DOHH2 (cell line): ENCODE measurements around the gene DYNLT5.

ENCODE experiments used
- EZH2phosphoT487 ChIP-seq: fragments of 200-600 bp; sonication (generic); IDR thresholded peaks from 2 replicates; pipeline ENCODE4 v1.6.1; 2017; ENCODE audit warnings: borderline replicate concordance, mild to moderate bottlenecking, antibody characterized with exemption, low read length, moderate library complexity, mixed read lengths
- TF ChIP-seq, protein P1 (sequence below): fragments of 200-600 bp; sonication (generic); IDR thresholded peaks from one replicate; pipeline ENCODE4 v1.5.1; 2014; ENCODE audit warnings: antibody characterized with exemption, mild to moderate bottlenecking, low read depth, low read length; ENCODE audit not compliant: poor library complexity, severe bottlenecking

DNA sequence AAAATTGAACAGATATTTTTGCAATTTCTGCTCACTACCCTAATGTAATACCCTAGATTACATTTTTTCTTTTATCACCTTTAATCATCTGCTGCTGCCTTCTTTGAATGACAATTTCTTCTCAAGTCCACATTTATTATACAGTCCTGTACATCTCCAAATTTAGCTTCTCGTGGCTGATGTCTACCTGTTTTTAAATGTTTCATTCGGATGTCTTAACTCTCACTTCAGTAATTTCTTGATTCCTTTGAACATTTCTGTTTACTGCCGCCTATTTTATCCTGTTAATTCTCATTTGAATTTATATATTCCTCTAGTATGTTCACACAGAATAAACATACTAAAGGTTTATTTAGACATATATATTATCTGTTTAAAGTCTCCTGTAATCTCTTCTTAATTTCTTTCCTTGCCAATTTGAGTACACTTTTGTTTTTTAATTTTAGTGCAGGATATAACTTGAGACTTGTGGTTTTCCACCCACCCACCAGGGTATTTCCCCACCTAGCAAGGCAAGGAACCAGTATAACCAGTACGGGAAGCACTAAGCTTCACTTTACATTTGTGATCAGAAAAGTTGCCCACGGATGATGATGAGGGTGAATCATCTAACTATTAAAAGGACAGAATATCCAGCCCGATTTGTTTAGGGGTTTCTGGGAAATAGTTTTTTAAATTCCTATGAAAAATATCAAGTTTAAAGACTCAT, 36.1 kb downstream of the DYNLT5 start:
- no peak for TF ChIP-seq EZH2phosphoT487
- TF ChIP-seq, protein P1, sequence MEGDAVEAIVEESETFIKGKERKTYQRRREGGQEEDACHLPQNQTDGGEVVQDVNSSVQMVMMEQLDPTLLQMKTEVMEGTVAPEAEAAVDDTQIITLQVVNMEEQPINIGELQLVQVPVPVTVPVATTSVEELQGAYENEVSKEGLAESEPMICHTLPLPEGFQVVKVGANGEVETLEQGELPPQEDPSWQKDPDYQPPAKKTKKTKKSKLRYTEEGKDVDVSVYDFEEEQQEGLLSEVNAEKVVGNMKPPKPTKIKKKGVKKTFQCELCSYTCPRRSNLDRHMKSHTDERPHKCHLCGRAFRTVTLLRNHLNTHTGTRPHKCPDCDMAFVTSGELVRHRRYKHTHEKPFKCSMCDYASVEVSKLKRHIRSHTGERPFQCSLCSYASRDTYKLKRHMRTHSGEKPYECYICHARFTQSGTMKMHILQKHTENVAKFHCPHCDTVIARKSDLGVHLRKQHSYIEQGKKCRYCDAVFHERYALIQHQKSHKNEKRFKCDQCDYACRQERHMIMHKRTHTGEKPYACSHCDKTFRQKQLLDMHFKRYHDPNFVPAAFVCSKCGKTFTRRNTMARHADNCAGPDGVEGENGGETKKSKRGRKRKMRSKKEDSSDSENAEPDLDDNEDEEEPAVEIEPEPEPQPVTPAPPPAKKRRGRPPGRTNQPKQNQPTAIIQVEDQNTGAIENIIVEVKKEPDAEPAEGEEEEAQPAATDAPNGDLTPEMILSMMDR, result no peak
